GM19372 (cell line): ENCODE results near the gene CTSL.
"Not testable (repeated sequence)": the region's sequence is repeated elsewhere in the genome, so short reads cannot be mapped to it uniquely, and the experiment has no call there.

ENCODE experiments used
- ATAC-seq: cut with Tn5 transposase; IDR thresholded peaks from one replicate; pipeline ENCODE4 v1.9.1; 2021; ENCODE audit warnings: mild to moderate bottlenecking, low read depth, moderate library complexity; ENCODE audit not compliant: unreplicated experiment

Gene CTSL

DNA sequence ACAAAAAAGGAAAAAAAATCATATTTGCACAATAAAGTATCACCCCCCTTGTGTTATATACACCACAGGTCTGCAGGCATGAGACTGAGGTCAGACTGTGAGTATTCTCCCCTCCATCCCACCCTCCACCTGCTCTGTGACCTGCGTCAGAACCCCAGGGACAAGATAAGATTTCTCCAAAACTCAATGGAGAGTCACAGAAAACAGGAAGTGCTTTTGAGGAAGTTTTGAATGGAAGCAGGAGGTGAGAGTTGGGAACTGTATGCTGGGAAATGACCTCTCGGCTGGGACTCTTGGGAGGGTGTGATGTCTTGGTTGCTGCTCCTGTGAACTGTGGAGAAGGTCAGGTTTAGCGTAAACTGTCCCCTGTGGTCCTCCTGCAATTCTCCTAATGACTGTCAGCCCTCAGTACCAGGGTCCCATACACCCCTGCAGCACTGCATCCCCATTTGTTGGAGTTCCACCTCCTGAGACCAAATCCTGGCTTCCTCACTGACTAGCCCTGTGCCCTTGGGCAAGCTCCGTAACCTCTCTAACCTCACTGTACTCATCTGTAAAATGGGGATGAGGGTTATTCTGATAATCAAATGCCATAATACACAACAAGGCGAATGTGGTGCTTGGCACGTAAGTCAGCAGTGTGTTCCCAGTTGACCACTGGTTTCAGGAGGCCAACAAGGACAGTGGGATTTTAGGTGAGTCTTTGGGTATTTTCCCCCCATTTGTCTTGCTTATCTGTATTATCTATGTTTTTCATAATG is 6.9 kb upstream of the CTSL start:
- no peak for ATAC-seq

DNA sequence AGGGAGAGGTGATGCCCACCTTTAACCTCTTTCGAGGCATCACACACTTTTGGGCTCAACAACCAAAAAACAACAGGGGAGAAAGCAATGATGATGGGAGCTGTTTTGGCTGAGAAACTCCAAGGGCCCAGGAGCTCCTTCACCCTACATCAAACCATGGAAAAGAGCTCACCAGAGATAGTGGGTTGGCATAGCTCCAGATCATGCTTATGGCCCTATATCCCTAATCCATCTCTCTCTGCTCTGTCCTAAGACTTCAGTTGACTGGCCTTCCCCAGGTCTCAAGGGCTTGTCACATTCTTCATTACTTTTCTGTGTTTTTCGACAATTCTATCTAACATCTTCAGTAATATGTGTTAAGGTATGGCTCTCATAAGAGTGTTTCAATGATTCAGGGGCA is 5.7 kb upstream of the CTSL start:
- no peak for ATAC-seq

DNA sequence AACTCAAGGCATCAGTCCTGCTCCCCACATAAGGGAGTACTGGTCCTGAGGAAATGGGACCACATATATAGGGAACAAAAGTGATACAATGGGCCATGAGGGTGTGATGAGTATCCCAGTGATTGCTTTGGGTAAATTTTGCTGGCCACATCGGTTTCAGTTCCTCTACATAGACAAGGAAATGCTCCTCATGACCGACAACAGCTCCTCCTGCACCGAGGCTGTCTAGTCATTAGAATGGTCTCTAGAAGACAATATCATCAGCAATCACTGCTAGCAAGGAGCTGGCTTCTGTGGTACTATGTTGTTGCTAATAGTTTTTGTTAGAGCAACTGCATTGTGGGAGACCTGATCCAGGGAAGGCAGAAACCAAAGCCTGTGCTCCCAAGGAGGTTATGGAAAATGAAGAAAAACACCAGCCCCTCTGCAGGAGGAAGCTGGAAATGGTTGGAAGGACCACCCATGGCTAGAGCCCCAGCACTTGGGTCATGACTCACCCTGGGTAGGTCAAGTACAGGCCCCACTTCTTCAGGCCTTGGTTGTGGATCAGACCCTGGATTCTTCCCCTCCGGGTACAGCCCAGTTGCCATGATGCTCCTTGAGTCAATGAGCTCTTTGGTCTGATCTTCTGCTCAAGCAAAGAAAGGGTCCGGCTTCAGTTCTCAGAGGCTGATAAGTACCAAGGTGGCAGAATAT is 3.4 kb upstream of the CTSL start:
- no peak for ATAC-seq

DNA sequence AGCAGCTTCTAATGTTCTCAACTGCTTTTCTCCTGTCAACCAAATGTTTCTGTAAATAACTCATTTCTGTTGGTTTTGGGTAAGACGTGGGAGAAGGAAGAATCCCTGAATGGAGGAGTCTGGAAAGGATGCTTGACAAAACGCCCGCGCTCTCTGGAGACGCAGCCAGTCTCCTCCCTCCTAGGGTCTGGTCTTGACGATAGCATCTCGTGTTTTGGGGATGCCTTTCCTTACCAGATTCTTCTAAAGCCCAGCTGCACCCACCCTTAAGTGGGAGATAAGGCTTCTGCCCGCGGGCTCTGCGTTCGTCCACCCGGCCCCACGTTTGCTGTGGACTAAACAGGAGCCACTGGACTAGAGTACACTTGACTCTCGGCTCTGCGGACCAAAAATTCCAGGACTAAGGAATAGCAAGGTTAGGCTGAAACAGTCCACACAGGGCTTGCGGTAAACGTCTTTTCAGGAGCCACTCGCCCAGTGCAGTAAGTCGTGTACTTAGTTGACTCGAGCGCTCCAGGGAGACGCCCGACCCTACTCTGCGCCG is 491 bp upstream of the CTSL start:
- ATAC-seq = no peak

DNA sequence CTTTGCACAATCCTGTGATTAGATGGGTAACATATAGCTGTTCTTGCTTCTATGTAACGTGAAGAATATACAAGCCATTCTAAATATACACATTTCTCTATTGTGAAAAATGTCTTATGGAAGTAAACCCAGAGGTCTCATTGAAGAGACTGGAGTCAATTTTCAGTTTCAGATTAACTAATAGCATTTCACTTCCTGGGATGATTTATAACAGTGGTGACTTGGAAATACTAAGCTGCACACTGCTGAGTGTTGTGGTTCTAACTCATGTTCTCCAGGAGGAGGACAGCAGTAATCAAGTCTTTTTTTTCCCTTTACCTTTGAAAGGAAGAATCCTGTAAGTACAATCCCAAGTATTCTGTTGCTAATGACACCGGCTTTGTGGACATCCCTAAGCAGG is 3.3 kb downstream of the CTSL start:
- no peak for ATAC-seq

DNA sequence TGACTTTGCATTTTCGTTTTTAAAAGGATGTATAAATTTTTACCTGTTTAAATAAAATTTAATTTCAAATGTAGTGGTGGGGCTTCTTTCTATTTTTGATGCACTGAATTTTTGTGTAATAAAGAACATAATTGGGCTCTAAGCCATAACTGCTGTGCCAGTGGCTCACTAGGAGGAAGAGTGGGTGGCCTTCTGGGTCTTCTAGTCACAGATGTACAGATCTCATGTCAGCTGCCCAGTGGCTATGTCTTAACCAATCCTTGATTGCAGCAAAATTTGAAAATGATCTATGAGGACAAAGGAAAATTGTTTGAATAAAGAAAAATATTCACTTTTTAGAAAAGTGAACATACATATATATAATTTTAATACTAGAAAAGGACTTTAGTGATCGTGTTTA is 5.4 kb downstream of the CTSL start:
- no peak for ATAC-seq

DNA sequence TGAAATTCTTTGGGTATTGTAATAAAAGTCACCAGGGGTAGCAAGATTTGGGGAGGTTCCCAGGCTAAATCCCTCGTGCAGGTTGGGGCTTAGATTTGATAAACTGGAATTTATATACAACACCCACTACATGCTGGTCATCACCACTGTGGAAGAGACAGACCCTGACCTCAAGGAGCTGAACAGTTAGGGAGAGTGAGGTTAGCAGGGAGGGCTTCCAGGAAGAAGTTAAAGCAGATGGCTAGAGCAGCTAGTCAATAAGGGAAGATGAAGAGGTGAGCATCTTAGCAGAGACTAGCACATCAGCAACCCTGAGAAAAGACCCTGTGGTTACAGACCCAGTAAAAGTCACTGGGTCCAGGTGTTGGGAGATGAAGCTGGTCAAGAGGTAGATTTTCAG is 6.4 kb downstream of the CTSL start:
- no peak for ATAC-seq

DNA sequence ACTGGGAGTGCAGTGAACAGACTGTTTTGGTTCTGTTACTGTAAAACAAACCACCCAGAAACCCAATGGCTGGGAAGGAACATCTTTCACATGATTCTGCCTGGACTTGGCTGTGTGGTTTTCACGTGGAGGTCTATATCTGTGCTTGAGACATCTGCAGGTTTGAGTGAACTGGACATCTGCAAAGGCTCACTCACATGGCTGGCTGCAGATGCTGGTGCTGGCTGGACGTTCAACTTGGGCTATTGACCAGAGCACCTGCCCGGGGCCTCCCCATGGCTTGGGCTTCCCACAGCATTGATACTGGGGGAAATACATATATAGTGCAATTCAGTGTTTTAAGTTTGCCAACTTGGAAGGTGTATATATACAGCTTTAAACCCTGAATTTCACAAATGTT is 6.8 kb downstream of the CTSL start:
- no peak for ATAC-seq

DNA sequence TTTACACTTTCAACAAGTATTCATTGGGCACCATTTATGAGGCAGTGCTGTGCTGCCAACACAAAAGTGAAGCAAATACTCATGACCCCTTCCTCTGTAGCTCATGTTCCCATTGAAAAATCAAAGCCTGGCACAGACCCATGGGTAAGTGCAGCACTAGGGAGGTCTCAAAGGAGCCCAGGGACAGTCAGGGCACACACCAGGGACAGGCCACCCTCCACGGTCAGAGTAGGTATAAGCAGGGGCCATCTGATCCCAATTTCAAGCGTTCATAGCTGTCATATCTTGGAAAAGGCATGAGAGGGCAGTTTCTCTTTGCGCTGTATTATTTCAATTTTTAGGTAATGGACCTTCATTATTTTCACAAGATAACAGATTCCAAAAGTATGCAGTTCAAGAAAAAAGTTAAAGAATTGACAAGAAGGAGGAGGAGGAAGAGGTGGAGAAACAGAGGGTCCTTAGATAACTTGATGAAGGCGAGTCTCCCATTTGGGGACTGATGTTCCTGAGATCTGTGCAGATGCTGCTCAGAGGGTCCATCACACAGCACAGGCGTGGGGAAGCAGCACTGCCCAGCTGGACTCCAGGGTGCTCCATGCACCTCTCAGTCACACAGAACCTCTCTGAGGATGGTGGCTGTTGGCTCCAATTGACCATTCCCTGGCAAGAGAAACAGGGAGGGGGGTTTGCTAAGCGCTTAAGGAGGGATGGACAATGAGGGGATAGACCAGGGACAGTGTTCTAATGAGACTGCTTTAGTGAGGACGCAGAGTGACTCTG is 7.5 kb downstream of the CTSL start:
- ATAC-seq = no peak

DNA sequence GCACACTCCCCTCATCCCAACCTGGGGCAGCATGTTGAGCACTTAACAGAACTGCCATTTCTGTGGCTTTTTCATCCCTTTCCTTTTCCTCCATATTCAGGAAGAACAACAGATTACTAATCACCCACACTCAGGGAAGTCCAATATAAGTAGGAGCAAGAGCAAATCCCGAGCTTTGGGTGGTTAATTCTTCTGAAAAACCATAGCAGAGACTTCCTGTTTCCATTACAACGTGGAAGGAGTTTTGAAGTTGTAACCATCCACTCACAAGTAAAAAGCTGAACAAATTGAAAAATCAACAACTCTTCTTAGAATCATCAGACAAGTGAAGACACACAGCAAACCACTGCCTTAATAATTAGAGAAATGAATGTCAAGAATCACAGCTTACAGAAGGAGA is 8.2 kb downstream of the CTSL start:
- ATAC-seq = no peak

DNA sequence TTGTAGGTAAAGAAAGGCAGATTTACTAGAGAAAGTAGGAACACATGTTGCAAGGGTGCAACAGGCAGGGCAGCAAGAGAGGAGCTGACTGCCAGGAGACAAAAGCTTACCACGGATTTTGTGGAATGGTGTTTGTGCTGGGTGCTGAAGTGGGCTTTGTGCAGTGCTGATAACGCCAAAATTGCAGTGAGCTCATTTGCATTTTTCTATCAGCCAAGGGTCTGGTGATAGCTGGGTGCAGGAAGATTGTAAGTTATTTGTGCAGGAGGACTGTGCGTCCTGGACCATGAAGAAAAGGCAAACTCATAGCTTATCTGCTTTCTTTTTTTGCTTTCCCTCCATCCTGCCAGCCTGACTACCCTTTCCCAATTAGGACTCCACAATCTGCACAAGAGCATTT is 13.6 kb downstream of the CTSL start:
- no peak for ATAC-seq

DNA sequence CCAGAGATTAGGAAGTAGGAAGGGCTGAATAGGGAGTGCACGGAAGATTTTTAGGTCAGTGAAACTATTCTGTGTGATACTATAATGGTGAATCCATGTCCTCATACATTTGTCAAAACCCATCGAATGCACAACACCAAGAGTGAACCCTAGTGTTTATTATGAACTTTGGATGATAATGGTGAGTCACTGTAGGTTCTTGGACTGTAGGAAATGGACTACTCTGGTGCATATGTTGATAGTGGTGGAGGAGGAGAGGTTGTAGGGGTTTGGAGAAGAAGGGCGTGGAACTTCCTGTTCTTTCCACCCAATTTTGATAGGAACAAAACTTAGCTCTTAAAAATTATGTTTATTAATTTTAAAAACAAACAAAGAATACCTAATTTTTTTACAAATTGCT is 14.3 kb downstream of the CTSL start:
- no peak for ATAC-seq

DNA sequence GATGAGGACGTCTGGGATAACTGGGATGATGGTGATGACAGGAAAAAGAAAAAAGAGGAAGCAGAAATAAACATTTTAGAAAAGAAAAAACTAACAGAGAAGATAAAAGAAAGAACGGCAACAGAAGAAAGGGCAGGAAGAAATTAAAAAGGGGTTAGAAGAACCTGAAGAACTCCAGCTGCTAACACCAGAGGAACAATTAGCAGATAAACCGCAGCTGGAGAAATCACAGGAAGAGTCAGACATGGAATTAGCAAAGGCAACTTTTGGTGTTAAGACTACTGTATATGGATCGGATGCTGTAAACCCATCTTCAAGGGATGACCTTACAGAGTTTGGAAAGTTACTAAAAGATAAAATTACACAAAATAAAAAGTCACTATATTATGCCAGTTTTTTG is 15.4 kb downstream of the CTSL start:
- ATAC-seq = no peak

DNA sequence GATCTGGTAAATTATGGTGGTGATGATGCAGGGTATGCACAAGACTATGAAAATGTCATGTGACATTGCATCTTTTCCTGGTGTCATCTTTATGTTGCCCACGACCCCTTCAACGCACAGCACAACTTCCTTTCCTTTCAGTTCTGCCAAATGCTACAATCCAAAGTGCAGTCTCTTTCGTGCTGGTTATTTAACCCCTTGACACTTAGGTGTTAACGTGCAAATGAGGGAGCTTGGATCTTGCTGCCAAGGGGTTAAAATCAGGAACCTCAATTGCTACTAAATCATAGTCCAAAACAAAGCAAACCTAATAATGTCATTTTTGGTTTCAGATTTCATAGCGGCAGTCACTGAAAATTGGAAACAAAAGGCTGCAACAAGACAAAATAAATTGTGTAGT is 16.0 kb downstream of the CTSL start:
- no peak for ATAC-seq

DNA sequence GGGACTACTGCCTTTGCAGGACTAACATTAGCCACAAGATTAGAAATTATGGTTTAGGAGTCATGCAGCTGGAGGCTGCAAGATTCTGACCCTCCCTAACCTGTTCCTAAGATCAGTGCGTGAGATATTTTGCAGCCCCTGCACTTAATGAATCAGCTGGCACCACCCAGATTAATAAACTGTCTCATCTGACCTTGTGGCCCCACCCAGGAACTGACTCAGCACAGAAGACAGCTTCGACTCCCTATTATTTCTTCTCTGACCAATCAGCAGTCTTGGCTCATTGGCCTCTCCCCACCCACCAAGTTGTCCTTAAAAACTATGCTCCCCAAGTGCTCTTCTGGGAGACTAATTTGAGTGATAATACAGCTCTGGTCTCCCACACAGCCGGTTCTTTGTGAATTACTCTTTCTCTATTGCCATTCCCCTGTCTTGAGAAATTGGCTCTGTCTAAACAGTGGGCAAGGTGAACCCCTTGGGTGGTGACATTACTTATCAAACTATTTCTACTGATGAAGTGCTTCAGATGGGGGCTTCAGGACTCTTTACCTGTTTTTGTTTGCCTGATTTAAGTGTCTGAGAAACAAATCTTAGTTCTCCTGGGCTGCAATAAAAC is 17.0 kb downstream of the CTSL start:
- no peak for ATAC-seq

DNA sequence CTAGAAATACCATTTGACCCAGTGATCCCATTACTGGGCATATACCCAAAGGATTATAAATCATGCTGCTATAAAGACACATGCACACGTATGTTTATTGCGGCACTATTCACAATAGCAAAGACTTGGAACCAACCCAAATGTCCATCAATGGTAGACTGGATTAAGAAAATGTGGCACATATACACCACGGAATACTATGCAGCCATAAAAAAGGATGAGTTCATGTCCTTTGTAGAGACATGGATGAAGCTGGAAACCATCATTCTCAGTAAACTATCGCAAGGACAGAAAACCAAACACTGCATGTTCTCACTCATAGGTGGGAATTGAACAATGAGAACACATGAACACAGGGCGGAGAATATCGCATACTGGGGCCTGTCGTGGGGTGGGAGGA is 18.3 kb downstream of the CTSL start:
- ATAC-seq = not testable (repeated sequence)

DNA sequence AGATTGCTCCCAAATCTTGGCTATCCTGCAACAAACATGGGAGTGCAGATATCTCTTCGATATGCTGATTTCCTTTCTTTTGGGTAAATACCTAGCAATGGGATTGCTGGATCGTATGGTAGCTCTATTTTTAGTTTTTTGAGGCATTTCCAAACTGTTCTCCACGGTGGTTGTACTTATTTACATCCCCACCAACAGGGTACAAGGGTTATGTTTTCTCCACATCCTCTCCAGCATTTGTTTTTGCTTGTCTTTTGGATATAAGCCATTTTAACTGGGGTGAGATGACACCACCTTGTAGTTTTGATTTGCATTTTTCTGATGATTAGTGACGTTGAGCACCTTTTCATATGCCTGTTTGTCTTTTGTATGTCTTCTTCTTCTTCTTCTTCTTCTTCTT is 20.3 kb downstream of the CTSL start:
- ATAC-seq = no peak

DNA sequence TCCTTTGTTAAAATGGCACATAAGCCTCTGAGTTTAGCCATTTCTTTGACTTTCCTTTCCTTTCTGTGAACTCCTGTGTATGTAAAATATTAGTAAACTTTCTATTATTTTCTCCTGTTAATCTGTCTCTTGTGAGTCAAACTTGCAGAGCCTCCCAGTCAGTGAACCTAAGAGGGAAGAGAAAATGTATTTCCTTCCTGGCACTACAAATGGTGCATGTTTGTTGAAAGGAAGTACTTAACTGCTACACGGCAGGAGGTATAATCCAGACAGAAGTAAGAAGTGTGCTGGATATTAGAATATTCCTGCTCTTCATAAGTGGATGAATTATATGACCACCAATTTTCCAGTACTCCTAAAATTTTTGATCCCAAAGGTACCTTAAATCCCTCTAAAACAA is 23.0 kb downstream of the CTSL start:
- ATAC-seq = no peak

DNA sequence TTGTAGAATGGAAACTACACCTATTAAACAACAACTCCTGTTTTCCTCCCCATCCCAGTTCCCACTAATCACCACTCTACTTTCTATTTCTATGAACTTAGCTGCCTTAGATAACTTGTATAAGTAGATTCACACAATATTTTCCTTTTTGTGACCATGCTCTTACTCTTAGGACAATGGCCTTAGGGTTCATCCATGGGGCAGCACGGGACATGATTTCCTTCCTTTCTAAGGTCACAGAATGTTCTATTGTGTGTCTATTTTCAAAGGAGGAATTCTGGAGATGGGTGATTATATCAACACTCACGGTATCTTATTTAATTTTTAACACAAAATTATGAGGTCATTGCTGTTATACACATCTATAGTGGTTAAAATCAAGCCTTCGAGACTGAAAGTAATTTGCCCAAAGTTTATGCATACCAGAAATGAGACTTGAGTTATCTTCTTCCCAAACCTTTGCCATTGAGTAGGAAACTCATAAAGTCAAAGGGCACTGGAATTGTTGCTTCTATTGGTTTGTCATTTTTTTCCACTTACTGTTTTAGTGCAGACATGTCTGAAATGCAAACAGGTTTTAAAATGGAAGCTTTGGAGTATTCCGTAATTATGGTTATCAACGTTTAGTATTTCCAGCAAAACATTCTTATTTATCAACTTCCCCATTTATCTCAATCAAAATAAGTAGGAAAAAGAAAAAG is 23.6 kb downstream of the CTSL start:
- no peak for ATAC-seq

DNA sequence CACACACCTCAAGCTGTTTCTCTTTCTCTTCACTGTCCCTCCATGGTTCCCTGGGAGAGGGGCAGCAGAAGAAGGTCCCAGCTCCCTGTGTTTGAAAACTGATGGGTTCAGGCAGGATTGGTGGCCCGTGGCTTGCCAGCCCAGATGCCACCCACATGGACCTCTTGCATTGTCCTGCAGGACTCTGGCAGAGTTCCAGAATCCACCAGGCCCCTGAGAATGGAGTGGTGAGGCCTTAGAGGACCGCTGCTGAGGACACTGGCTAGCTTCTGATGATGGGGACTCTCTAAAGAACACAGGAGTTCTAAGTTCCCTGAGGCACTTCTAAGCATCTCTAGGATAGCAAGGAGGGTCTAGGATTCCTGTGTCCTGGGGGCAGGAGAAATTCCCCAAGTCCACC is 24.8 kb downstream of the CTSL start:
- ATAC-seq = no peak
